Tibial nerve (tissue), 4 donors: Measurements from ENCODE around the gene HEPACAM2. TPM values are rescaled to one million over a fixed set of nuclear protein-coding genes. Genes with fewer than 3 reads are reported as not detected.

Experiments
- DNase-seq, 2 donors: peaks; one replicate each; pipeline ENCODE4 v3.0.0-alpha.2; 2019; ENCODE audit warnings: low spot score in 2 of 2
- H3K27ac ChIP-seq, 4 donors: fragments of 200-600 bp; sonication (generic) in 3 of 4; one replicate each; pipeline ENCODE4 v1.5.1; 2017 to 2019; ENCODE audit warnings: mild to moderate bottlenecking in 1 of 4
- H3K27me3 ChIP-seq, 2 donors: fragments of 200-600 bp; sonication (generic) in 1 of 2; one replicate each; pipeline versions ENCODE4 v1.5.1 to v1.6.0; 2017 to 2019
- H3K36me3 ChIP-seq, 3 donors: fragments of 200-600 bp; sonication (generic); one replicate each; pipeline ENCODE4 v1.5.1; 2018 to 2019
- H3K4me1 ChIP-seq, 4 donors: fragments of 200-600 bp; sonication (generic) in 3 of 4; one replicate each; pipeline ENCODE4 v1.5.1; 2017 to 2019
- H3K4me3 ChIP-seq, 4 donors: fragments of 200-600 bp; sonication (generic) in 3 of 4; one replicate each; pipeline ENCODE4 v1.5.1; 2017 to 2019; ENCODE audit warnings: mild to moderate bottlenecking in 1 of 4, moderate library complexity in 1 of 4
- H3K9me3 ChIP-seq, 4 donors: fragments of 200-600 bp; sonication (generic) in 3 of 4; one replicate each; pipeline ENCODE4 v1.5.1; 2017 to 2019
- CTCF ChIP-seq, 5 experiments: fragments of 200-600 bp in 3 of 5; fragments of 450-650 bp in 2 of 5; sonication (generic) in 3 of 5; IDR thresholded peaks; one replicate each; pipeline ENCODE4 v1.5.1; 2016 to 2019; ENCODE audit warnings: antibody characterized with exemption in 5 of 5, mild to moderate bottlenecking in 3 of 5, moderate library complexity in 2 of 5
- EP300 ChIP-seq, 2 donors: sonication (generic); formaldehyde crosslinking; IDR thresholded peaks; one replicate each; pipeline ENCODE4 v1.6.1; 2017; ENCODE audit warnings: antibody characterized with exemption in 2 of 2, mild to moderate bottlenecking in 1 of 2
- POLR2A ChIP-seq, 2 donors: fragments of 450-650 bp; IDR thresholded peaks; one replicate each; pipeline ENCODE4 v1.6.1; 2017; ENCODE audit warnings: antibody characterized with exemption in 2 of 2, mild to moderate bottlenecking in 2 of 2, moderate library complexity in 2 of 2
- whole genome bisulfite sequencing, 2 donors: methylation state at CpG; one replicate each; pipeline ENCODE4 v1.1.5; 2018; 5-methylcytosine and 5-hydroxymethylcytosine counted together
- total RNA-seq, 4 donors: library from RNA; depleted of rRNA; stranded (reverse); fragments of >200 nt; gene quantifications; one replicate each; pipeline ENCODE4 v1.1.0, GENCODE V29; 2016

Gene HEPACAM2
- total RNA-seq, 4 donors from 2014 or later, result not detected

- no peaks in the 10 kb centered on the region for H3K9me3 ChIP-seq
- H3K27ac ChIP-seq, result no peak overlapping the region
- WGBS, 2 donors, result 84 to 91% methylated on average over 1 of the region's 1 CpG
- DNase-seq, result no peak
- no peak for TF ChIP-seq POLR2A (IDR thresholded peaks at IDR 0.05)
- TF ChIP-seq CTCF (IDR thresholded peaks at IDR 0.05), result no peak
- TF ChIP-seq EP300 (IDR thresholded peaks at IDR 0.05), result no peak
- no peak overlapping the region for H3K4me3 ChIP-seq
- H3K27me3 ChIP-seq, result no peaks in the 10 kb centered on the region
- no peaks in the 10 kb centered on the region for H3K4me1 ChIP-seq
- H3K36me3 ChIP-seq, result no peaks in the 10 kb centered on the region
These were observed 6.4 kb downstream of the HEPACAM2 start for GRCh38 chr7:93219868-93220267.

GRCh38 chr7:93218997-93219827 lies 7.1 kb downstream of the HEPACAM2 start:
- TF ChIP-seq EP300 (IDR thresholded peaks at IDR 0.05), result no peak
- TF ChIP-seq CTCF (IDR thresholded peaks at IDR 0.05), result no peak
- no peak for TF ChIP-seq POLR2A (IDR thresholded peaks at IDR 0.05)
- Histone ChIP-seq H3K36me3 (no peaks in the 10 kb centered on the region), H3K27ac (no peak overlapping the region), H3K9me3 (no peaks in the 10 kb centered on the region), H3K4me3 (no peak overlapping the region), H3K4me1 (no peaks in the 10 kb centered on the region), H3K27me3 (no peaks in the 10 kb centered on the region)
- 82 to 85% methylated on average over 10 of the region's 10 CpGs for WGBS, 2 donors
- no peak for DNase-seq

- Histone ChIP-seq H3K27ac (no peak overlapping the region), H3K4me1 (no peaks in the 10 kb centered on the region)
- WGBS, 2 donors, result 45 to 61% methylated on average over 1 of the region's 1 CpG
These were observed 13.4 kb downstream of the HEPACAM2 start for GRCh38 chr7:93212881-93213280.

GRCh38 chr7:93211228-93211818 lies 14.9 kb downstream of the HEPACAM2 start:
- Histone ChIP-seq H3K9me3 (no peaks in the 10 kb centered on the region), H3K4me3 (no peak overlapping the region), H3K27ac (no peak overlapping the region), H3K36me3 (no peaks in the 10 kb centered on the region), H3K4me1 (no peaks in the 10 kb centered on the region), H3K27me3 (no peaks in the 10 kb centered on the region)
- no peak for DNase-seq
- WGBS, 2 donors, result 84 to 87% methylated on average over 5 of the region's 5 CpGs
- no peak for TF ChIP-seq POLR2A (IDR thresholded peaks at IDR 0.05)
- no peak for TF ChIP-seq CTCF (IDR thresholded peaks at IDR 0.05)
- no peak for TF ChIP-seq EP300 (IDR thresholded peaks at IDR 0.05)

More at GRCh38 chr7:93212881-93213280, 13.4 kb downstream of the HEPACAM2 start:
- no peak for DNase-seq
- Histone ChIP-seq H3K27me3 (no peaks in the 10 kb centered on the region), H3K36me3 (no peaks in the 10 kb centered on the region), H3K4me3 (no peak overlapping the region), H3K9me3 (no peaks in the 10 kb centered on the region)
- TF ChIP-seq CTCF (IDR thresholded peaks at IDR 0.05) (no peak), EP300 (IDR thresholded peaks at IDR 0.05) (no peak), POLR2A (IDR thresholded peaks at IDR 0.05) (no peak)

GRCh38 chr7:93205046-93205445 lies 21.2 kb downstream of the HEPACAM2 start:
- Histone ChIP-seq H3K4me3 (no peak overlapping the region), H3K9me3 (no peaks in the 10 kb centered on the region), H3K4me1 (no peaks in the 10 kb centered on the region), H3K36me3 (no peaks in the 10 kb centered on the region), H3K27ac (no peak overlapping the region), H3K27me3 (no peaks in the 10 kb centered on the region)
- 28 to 30% methylated on average over 2 of the region's 2 CpGs for WGBS, 2 donors
- TF ChIP-seq EP300 (IDR thresholded peaks at IDR 0.05), result no peak
- no peak for TF ChIP-seq CTCF (IDR thresholded peaks at IDR 0.05)
- no peak for TF ChIP-seq POLR2A (IDR thresholded peaks at IDR 0.05)
- DNase-seq, result no peak
